Activated T-helper 1 cell treated with anti-CD3 and anti-CD28 coated beads, Interleukin-12 subunit alpha, Interleukin-12 subunit beta, Interleukin-2, Interleukin-4 antibody, amounts not matched to agents 30 ng/mL and 10 ng/mL and 1 ng/mL, durations not matched to agents 14 hours and 24 hours and 36 hours (primary cell): Measurements from ENCODE around the gene CYB5RL. TPM values are rescaled to one million over a fixed set of nuclear protein-coding genes. Genes with fewer than 3 reads are reported as not detected.
"Not testable (repeated sequence)": the region's sequence is repeated elsewhere in the genome, so short reads cannot be mapped to it uniquely, and the experiment has no call there.

Experiments used
- DNase-seq: peaks from one replicate; pipeline ENCODE4 v3.0.0; 2021; ENCODE audit warnings: low spot score
- H3K27ac Mint-ChIP-seq: one replicate; pipeline ENCODE4 v1.8.0; 2021; ENCODE audit warnings: mild to moderate bottlenecking, mixed read lengths
- H3K27me3 Mint-ChIP-seq: one replicate; pipeline ENCODE4 v1.8.0; 2022; ENCODE audit warnings: mild to moderate bottlenecking, moderate library complexity, mixed read lengths; ENCODE audit not compliant: insufficient read depth
- H3K36me3 Mint-ChIP-seq: one replicate; pipeline ENCODE4 v1.8.0; 2021; ENCODE audit warnings: low read depth, mixed read lengths
- H3K4me1 Mint-ChIP-seq: one replicate; pipeline ENCODE4 v1.8.0; 2021; ENCODE audit warnings: low read depth, mixed read lengths
- H3K4me3 Mint-ChIP-seq: one replicate; pipeline ENCODE4 v1.8.0; 2021; ENCODE audit warnings: mild to moderate bottlenecking, moderate library complexity, mixed read lengths
- H3K9me3 Mint-ChIP-seq: one replicate; pipeline ENCODE4 v1.8.0; 2021; ENCODE audit warnings: mixed read lengths
- intact Hi-C: fragments of 100-400 bp; cut with micrococcal nuclease; formaldehyde crosslinking; loops from one replicate; pipeline ENCODE4 v1.15.1; 2024
- total RNA-seq: library from RNA; stranded (reverse); gene quantifications from 2 replicates; pipeline ENCODE4 v1.2.3, GENCODE V29; 2022

CYB5RL gene
- total RNA-seq, 1 donor from 2014 or later = 8.3 TPM

DNA sequence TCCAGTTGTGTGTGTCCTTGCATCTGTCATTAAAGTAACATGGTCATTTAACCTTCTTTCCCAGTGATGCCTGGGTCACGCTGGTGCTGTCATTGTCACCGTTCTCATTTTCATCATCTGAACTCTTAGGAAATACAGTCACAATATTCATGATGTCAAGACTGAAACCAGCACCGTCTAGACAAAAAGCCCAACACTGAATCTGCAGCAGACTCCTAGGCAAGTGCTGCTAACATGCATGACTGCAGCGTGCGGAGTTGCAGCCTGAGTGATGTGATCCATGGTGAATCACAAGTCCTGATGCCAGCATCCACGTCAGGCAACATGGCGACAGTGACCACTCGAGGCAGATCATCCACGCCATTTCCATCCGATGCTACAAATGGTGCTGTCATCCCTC is 37.8 kb upstream of the CYB5RL start:
- Mint-ChIP-seq H3K36me3 (peaks cover 27% of the 10 kb centered on the region), H3K4me3 (no peak overlapping the region), H3K9me3 (no peaks in the 10 kb centered on the region), H3K4me1 (no peaks in the 10 kb centered on the region), H3K27ac (no peak overlapping the region), H3K27me3 (no peaks in the 10 kb centered on the region)
- intact Hi-C loops = no loop called here
- no peak for DNase-seq

DNA sequence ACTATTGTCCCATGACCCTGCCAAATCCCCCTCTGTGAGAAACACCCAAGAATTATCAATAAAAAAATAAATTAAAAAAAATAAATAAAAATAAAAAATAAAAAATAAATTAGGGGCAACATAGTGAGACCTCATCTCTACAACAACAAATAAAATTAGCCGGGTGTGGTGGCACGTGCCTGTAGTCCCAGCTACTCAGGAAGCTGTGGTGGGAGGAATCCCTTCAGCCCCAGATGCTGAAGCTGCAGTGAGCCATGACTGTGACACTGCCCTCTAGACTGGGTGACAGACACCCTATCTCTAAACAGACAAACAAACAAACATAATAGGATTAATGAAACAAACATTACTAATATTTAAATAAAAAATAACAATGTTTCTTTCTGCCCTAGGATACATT is 34.5 kb upstream of the CYB5RL start:
- H3K4me3 Mint-ChIP-seq = no peak overlapping the region
- no peaks in the 10 kb centered on the region for H3K27me3 Mint-ChIP-seq
- no peak for DNase-seq
- H3K36me3 Mint-ChIP-seq = peaks cover 31% of the 10 kb centered on the region
- H3K27ac Mint-ChIP-seq = no peak overlapping the region
- intact Hi-C loops = no loop called here
- no peaks in the 10 kb centered on the region for H3K9me3 Mint-ChIP-seq
- peaks cover 24% of the 10 kb centered on the region for H3K4me1 Mint-ChIP-seq

DNA sequence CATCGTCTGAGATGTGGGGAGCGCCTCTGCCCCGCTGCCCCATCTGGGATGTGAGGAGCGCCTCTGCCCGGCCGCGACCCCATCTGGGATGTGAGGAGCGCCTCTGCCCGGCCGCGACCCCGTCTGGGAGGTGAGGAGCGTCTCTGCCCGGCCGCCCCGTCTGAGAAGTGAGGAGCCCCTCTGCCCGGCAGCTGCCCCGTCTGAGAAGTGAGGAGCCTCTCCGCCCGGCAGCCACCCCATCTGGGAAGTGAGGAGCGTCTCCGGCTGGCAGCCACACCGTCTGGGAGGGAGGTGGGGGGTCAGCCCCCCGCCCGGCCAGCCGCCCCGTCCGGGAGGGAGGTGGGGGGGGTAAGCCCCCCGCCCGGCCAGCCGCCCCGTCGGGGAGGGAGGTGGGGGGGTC is 33.4 kb upstream of the CYB5RL start:
- DNase-seq, H3K27me3 Mint-ChIP-seq, H3K4me3 Mint-ChIP-seq, intact Hi-C loops, H3K27ac Mint-ChIP-seq, H3K9me3 Mint-ChIP-seq: not testable (repeated sequence)
- Mint-ChIP-seq H3K4me1 (peaks cover 27% of the 10 kb centered on the region), H3K36me3 (peaks cover 33% of the 10 kb centered on the region)

DNA sequence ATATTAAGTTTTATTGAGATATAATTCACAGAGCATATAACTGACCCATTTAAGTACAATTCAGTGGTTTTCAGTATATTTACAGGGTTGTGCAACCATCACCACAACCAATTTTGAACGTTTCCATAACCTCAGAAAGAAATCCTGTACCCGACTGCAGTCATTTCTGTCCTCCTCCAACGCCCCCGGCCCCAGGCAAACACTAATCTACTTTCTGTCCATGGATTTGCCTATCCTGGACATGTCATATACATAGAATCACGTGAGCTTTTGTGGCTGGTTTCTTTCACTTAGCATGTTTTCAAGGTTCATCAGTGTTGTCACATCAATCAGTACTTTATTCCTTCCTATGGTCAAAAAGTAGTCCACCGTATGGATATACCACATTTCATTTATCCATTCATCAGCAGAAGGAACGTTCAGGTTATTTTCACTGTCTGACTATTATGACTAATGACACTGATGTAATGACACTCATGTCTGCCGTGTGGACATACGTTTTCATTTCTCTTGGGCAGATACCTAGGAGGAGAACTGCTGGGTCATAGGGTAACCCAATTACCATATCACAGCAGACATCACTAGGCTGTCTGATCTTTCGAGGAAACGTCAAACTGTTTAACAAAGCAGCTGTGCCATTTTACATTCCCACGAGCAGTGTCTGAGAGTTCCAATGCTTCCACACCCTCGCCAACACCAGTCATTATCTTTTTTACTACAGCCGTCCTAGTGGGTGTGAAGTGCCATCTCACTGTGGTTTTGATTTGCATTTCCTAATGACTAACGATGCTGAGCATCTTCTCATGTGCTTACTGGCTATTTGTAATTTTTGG is 30.9 kb upstream of the CYB5RL start:
- no peaks in the 10 kb centered on the region for H3K9me3 Mint-ChIP-seq
- intact Hi-C loops = loop anchor here (1.0 to 2.0 kb wide), 6 partner anchors 30 to 259 kb away; partner anchors contain the start of genes CYB5RL and MRPL37

DNA sequence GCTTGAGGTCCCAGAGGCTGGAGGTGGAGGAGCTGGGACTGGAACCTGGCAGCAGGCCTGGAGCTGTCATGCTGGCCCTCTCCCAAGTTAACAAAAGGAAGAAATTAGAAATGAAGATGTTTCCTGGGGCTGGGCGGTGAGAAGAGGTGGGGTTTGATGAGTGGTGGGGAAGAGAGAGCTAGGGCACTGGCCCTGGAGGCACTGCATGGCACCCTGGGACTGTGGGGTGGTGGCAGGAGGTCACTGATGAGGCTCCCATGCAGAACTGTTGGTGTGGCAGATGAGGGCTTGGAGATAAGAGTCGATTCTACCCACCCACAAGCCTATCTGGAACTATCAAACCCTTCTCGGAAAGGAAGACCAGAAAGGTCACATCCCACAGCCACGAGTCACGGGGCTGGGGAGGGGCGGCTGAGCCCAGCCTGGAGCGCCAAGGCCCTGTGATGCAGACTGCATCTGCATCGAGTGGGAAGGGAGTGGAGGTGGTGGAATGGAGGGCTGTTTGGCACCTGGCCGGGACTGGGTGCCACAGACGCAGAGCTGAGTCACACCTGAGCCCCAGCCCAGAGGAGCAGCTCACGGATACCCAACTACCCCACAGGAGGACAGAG is 29.6 kb upstream of the CYB5RL start:
- DNase-seq = peak; percentile 8
- intact Hi-C loops = no loop called here
- no peaks in the 10 kb centered on the region for H3K27me3 Mint-ChIP-seq
- peaks cover 27% of the 10 kb centered on the region for H3K4me1 Mint-ChIP-seq
- H3K36me3 Mint-ChIP-seq = peaks cover 25% of the 10 kb centered on the region
- no peaks in the 10 kb centered on the region for H3K9me3 Mint-ChIP-seq
- H3K27ac Mint-ChIP-seq = peak overlapping the region; percentile 88
- H3K4me3 Mint-ChIP-seq = peak overlapping the region; percentile 70

More for the DNA sequence above, 30.9 kb upstream of the CYB5RL start:
- DNase-seq = no peak
- Mint-ChIP-seq H3K4me1 (peaks cover 27% of the 10 kb centered on the region), H3K4me3 (no peak overlapping the region), H3K36me3 (peaks cover 25% of the 10 kb centered on the region), H3K27ac (peak overlapping the region; percentile 86), H3K27me3 (no peaks in the 10 kb centered on the region)

DNA sequence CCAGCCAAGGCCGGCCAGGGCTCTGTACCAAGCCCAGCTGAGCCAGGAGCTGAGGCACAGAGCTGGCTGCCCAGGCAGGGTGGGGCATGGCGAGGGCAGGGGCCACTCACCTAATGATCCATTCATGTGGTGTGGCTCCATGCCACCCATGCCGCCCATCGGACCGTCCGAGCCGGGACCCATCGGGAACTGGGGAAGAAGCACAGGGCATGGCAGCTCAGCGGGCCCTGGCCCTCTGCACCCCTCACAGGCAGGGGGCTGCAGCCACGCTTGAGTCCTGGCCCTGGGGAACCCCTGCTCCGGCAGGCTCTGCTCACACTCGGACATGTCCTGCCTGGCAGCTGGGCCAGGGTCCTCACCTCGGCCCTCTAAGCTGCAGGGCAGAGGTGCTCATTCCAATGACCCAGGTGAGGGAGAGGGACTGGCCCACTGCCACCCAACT is 28.8 kb upstream of the CYB5RL start:
- Mint-ChIP-seq H3K36me3 (peaks cover 25% of the 10 kb centered on the region), H3K27ac (no peak overlapping the region), H3K9me3 (no peaks in the 10 kb centered on the region), H3K4me3 (no peak overlapping the region), H3K4me1 (peaks cover 27% of the 10 kb centered on the region), H3K27me3 (no peaks in the 10 kb centered on the region)
- intact Hi-C loops = no loop called here
- no peak for DNase-seq

DNA sequence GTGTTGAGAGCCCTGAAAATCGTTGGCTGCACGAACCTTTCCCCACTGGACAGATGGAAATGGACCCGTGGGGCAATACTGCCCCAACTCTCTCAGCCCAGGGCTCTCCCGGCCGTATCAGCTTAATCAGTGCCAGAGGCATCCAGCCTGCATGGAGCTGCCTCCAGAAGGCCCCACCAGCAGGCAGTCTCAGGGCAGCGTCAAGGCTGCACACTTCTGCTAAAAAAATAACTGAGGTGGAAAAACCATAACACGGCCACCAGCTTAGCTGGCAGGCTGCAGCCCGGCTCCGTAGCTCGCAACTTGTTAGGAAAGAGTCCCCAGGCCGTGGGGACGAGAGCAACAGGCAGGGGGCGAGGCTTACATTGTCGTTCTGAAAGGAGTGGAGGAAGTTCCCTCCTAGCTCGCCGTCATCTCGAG is 28.1 kb upstream of the CYB5RL start:
- Mint-ChIP-seq H3K4me3 (no peak overlapping the region), H3K9me3 (no peaks in the 10 kb centered on the region)
- intact Hi-C loops = no loop called here

DNA sequence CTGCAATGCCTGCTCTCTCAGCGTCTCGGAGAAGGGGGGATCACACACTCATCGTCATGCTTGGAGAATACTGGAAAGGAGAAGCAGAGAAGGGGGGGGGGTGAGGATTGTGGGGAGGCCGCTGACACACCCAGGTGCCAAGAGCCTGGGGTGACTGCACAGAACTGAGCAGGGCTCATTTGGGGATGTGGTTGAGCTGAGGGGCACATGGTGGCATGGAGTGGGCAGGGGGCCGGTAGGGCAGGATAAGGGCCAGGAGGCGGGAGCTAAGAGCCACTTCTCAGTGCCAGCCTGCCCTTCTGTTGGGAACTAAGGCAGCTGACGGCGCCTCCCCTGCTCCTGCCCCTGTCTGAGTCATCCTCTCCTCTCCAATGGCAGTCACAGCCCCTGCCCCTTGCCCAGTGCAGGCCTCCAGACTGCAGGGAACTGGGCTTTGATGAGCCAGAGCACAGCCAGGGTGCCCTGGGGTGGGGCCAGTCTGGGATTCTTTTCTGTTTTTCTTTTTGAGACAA is 27.3 kb upstream of the CYB5RL start:
- no peak for DNase-seq
- H3K36me3 Mint-ChIP-seq = peaks cover 29% of the 10 kb centered on the region
- H3K27ac Mint-ChIP-seq = peak overlapping the region; percentile 44

More for the DNA sequence above, 28.1 kb upstream of the CYB5RL start:
- DNase-seq = no peak
- Mint-ChIP-seq H3K36me3 (peaks cover 25% of the 10 kb centered on the region), H3K27ac (peak overlapping the region; percentile 8), H3K27me3 (no peaks in the 10 kb centered on the region), H3K4me1 (peaks cover 27% of the 10 kb centered on the region)

DNA sequence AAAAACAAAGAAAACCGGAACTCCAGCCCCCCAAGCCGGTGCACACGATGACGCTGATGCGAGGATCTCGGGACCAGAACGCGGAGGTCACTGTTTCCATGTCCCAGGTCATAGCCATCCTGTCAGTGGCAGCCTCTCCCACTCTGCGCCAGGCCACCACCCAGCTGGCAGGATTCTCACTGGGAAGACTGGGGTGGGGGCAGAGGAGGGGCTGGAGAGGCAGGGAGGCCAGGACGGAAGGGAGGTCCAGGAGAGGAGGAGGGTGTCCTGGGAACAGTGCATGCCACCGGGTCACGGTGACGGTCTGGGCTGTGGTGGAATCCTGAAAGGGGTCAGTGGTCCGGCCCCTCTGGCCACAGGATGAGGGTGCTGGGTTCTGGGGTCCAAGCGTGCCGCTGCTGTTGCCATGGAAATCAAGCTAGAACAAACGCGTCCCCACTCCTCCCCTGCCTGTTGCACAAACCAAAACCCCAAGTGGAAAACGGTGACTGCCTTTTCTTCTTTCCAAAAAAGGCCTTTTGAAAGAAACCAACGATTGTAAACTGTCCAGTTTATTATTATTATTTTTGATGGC is 26.2 kb upstream of the CYB5RL start:
- Mint-ChIP-seq H3K36me3 (peaks cover 32% of the 10 kb centered on the region), H3K4me1 (peaks cover 22% of the 10 kb centered on the region), H3K27ac (no peak overlapping the region), H3K4me3 (no peak overlapping the region), H3K27me3 (no peaks in the 10 kb centered on the region), H3K9me3 (no peaks in the 10 kb centered on the region)
- no peak for DNase-seq
- intact Hi-C loops = no loop called here

More for the DNA sequence above, 27.3 kb upstream of the CYB5RL start:
- H3K4me1 Mint-ChIP-seq = peaks cover 27% of the 10 kb centered on the region
- intact Hi-C loops = no loop called here
- H3K9me3 Mint-ChIP-seq = no peaks in the 10 kb centered on the region
- no peaks in the 10 kb centered on the region for H3K27me3 Mint-ChIP-seq
- H3K4me3 Mint-ChIP-seq = no peak overlapping the region

DNA sequence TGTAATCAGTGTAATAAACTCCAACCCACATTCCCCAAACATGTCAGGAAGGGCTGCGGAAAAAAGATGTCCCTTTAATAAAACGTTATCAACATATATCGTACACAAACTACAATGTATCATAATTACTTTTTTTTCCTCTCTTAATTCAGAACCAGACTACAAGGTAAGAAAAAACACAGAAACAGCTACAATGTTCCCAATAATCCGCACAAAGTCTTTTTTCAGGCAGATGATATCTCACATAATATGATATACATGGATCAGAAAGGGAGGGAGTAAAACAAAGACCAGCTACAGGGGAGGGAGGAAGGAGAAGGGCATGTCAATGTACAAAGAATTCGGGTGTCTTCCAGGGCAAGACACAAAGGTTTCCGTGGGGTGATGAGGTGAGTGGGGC is 25.5 kb upstream of the CYB5RL start:
- Mint-ChIP-seq H3K4me1 (peaks cover 15% of the 10 kb centered on the region), H3K9me3 (no peaks in the 10 kb centered on the region), H3K27ac (peak overlapping the region; percentile 55), H3K27me3 (no peaks in the 10 kb centered on the region), H3K36me3 (peaks cover 29% of the 10 kb centered on the region), H3K4me3 (no peak overlapping the region)
- DNase-seq = no peak
- intact Hi-C loops = no loop called here

DNA sequence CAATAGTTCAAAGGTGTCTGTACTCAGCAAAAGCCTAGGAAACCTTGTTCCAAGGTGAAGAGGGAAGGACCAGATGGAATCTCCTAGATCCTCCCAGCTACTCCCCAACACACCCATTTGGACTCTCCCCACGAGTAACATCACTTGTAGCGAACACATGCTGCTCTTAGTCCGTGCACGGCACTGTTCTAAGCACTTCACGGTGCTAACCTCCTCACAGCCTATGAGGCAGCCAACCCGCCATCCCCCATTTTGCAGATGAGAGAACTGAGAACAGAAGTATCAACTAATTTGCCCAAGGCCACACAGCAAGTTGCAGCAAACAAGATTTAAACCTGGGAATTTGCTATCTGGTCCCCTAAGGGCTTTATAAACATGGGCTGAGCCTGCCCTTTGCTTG is 24.4 kb upstream of the CYB5RL start:
- no peak overlapping the region for H3K4me3 Mint-ChIP-seq
- no peak for DNase-seq
- H3K9me3 Mint-ChIP-seq = no peaks in the 10 kb centered on the region
- peaks cover 24% of the 10 kb centered on the region for H3K36me3 Mint-ChIP-seq
- H3K4me1 Mint-ChIP-seq = peaks cover 3% of the 10 kb centered on the region
- no peaks in the 10 kb centered on the region for H3K27me3 Mint-ChIP-seq
- H3K27ac Mint-ChIP-seq = no peak overlapping the region
- intact Hi-C loops = no loop called here

DNA sequence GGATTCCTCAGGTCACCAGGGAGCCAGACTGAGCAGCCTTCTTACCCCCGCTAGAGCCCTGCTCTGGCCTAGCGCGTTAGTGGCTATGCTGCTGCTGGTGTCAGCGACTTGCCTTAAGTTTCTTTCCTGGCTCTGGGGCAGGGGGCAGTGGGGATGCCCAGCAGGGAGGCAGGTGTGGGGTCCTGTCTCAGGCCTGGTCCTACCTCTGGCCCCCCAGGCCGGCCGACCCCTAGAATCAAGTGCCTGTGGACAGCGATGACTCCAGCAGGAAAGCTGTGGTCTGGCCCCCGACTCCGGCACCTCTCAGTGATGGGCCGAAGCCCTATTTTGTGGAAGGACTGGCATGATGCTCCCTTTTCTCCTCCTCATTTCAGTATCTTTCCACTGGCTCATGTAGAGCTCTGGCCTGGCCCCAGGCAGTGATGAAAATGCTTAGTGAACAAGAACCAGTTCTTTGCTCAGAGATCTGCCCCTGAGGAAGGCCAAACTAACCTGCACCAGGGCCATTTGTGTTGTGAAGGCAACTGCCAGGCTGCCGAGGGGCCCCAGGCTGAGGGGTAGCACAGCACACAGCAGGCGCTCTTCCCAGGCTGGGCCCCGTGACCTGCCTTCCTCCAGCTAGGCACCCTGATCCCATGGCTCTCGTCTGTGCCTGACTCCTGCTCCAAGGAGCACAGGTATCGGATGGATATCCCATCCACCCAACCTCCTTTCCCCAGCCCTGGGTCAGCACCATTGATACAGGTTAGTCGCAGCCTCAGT is 23.8 kb upstream of the CYB5RL start:
- no peak for DNase-seq
- Mint-ChIP-seq H3K27me3 (no peaks in the 10 kb centered on the region), H3K27ac (no peak overlapping the region), H3K9me3 (no peaks in the 10 kb centered on the region), H3K4me3 (no peak overlapping the region), H3K4me1 (no peaks in the 10 kb centered on the region), H3K36me3 (peaks cover 23% of the 10 kb centered on the region)
- intact Hi-C loops = no loop called here
